ENCODE data around the gene F2.

- TF ChIP-seq POLR2AphosphoS5 (IDR thresholded peaks at IDR 0.05), result no peak
- TF ChIP-seq, protein P1, sequence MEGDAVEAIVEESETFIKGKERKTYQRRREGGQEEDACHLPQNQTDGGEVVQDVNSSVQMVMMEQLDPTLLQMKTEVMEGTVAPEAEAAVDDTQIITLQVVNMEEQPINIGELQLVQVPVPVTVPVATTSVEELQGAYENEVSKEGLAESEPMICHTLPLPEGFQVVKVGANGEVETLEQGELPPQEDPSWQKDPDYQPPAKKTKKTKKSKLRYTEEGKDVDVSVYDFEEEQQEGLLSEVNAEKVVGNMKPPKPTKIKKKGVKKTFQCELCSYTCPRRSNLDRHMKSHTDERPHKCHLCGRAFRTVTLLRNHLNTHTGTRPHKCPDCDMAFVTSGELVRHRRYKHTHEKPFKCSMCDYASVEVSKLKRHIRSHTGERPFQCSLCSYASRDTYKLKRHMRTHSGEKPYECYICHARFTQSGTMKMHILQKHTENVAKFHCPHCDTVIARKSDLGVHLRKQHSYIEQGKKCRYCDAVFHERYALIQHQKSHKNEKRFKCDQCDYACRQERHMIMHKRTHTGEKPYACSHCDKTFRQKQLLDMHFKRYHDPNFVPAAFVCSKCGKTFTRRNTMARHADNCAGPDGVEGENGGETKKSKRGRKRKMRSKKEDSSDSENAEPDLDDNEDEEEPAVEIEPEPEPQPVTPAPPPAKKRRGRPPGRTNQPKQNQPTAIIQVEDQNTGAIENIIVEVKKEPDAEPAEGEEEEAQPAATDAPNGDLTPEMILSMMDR (IDR thresholded peaks at IDR 0.05), result no peak
Measured at GRCh38 chr11:46724088-46724487, 5.1 kb downstream of the F2 start.

Measured in prostate gland (tissue), 2 donors.